ENCODE measurements around the gene DSN1. TPM values are rescaled to one million over a fixed set of nuclear protein-coding genes. Genes with fewer than 3 reads are reported as not detected.

DSN1 gene
- polyA plus RNA-seq, 1 donor (not counting 4 experiments of a cell fraction or from before 2014, with no cell fraction given) = 12.7 TPM

DNA sequence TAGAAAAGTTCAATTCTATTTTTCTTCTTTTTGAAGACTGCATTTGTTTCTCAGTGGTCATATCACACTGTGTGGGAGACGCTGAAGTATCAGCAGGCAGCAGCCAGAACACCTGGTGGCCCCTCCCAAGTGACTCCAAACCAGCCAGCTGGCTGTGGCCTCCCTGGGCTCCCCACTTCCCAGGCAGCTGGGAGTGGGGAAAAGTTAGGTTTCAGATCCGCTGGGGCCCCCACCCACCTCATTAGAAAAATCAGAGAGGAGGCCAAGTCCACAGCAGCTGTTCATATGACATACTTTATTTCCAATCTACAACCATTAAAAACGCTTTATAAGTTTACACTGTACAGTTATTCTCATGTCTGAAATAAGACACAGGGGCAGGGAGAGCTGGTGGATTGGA lies 3.6 kb upstream of the DSN1 start:
- dilution Hi-C loops (cut with MboI; ENCODE audit: extremely low pct_ligation_motif_present, low sequenced_read_pairs) = no loop called here
- no peak overlapping the region for H3K4me3 ChIP-seq (ENCODE audit: control insufficient read depth in 2 of 3, extremely low read depth in 1 of 3, insufficient read depth in 2 of 3, low read depth in 1 of 3, low read length in 3 of 3)
- no peak for FAIRE-seq
- H4K20me1 ChIP-seq (ENCODE audit: control insufficient read depth, extremely low read depth, insufficient read depth, low read length) = no peaks in the 10 kb centered on the region
- peaks cover 9% of the 10 kb centered on the region for H3K79me2 ChIP-seq (ENCODE audit: control insufficient read depth, insufficient read depth, low read length)
- TF ChIP-seq CTCF (optimal IDR thresholded peaks at IDR 0.05 in 1 of 3, IDR thresholded peaks at IDR 0.05 in 1 of 3, conservative IDR thresholded peaks at IDR 0.05 in 1 of 3; ENCODE audit: extremely low read depth in 1 of 3, insufficient read depth in 2 of 3, low read length in 3 of 3) (no peak), EZH2 (IDR thresholded peaks at IDR 0.05; ENCODE audit: low read length) (no peak)
- H3K27me3 ChIP-seq (ENCODE audit: control insufficient read depth, extremely low read depth, insufficient read depth, low read length) = no peaks in the 10 kb centered on the region
- H3K9ac ChIP-seq (ENCODE audit: control insufficient read depth, extremely low read depth, insufficient read depth, low read length) = no peak overlapping the region
- H3K27ac ChIP-seq (ENCODE audit: control insufficient read depth, insufficient read depth, low read length) = no peak overlapping the region
- DNase-seq (ENCODE audit: low read depth, low spot score) = no peak
- no peak overlapping the region for H2AFZ ChIP-seq (ENCODE audit: control insufficient read depth, low read length)
- no peaks in the 10 kb centered on the region for H3K9me1 ChIP-seq (ENCODE audit: control insufficient read depth, extremely low read depth, insufficient read depth, low read length)
- H3K36me3 ChIP-seq (ENCODE audit: control insufficient read depth in 2 of 2, extremely low read depth in 1 of 2, insufficient read depth in 2 of 2, low read length in 2 of 2) = peaks cover 0 to 3% of the 10 kb centered on the region in 2 experiments
- H3K4me1 ChIP-seq (ENCODE audit: control insufficient read depth, extremely low read depth, insufficient read depth, low read length) = peaks cover 8% of the 10 kb centered on the region
- no peak overlapping the region for H3K4me2 ChIP-seq (ENCODE audit: control insufficient read depth, extremely low read depth, insufficient read depth, low read depth, low read length)
- no peaks in the 10 kb centered on the region for H3K9me3 ChIP-seq (ENCODE audit: control insufficient read depth, low read depth, low read length)

DNA sequence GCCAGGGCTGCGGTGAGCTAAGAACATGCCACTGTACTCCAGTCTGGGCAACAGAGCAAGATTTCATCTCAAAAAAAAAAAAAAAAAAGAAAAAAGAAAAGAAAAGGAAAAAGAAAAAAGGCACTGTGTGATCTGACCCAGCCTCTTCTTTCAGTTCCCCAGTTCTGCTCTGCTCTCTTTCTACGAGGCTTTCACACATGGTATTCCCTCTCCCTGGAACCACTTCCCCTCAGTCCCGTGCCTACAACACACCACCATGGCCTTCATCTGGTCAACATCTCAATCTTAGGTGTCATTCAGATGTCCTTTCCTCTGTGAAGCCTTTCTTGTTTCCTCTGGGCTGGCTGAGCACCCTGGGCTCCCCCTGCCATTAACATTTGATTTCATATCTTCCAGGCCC lies 2.3 kb upstream of the DSN1 start:
- dilution Hi-C loops (cut with MboI; ENCODE audit: extremely low pct_ligation_motif_present, low sequenced_read_pairs) = no loop called here
- no peak for DNase-seq (ENCODE audit: low read depth, low spot score)
- no peaks in the 10 kb centered on the region for H3K9me1 ChIP-seq (ENCODE audit: control insufficient read depth, extremely low read depth, insufficient read depth, low read length)

More for the DNA sequence above, 2.3 kb upstream of the DSN1 start:
- Histone ChIP-seq H4K20me1 (ENCODE audit: control insufficient read depth, extremely low read depth, insufficient read depth, low read length) (no peaks in the 10 kb centered on the region), H3K4me2 (ENCODE audit: control insufficient read depth, extremely low read depth, insufficient read depth, low read depth, low read length) (no peak overlapping the region), H3K9me3 (ENCODE audit: control insufficient read depth, low read depth, low read length) (no peaks in the 10 kb centered on the region), H3K9ac (ENCODE audit: control insufficient read depth, extremely low read depth, insufficient read depth, low read length) (no peak overlapping the region), H3K27me3 (ENCODE audit: control insufficient read depth, extremely low read depth, insufficient read depth, low read length) (no peaks in the 10 kb centered on the region), H2AFZ (ENCODE audit: control insufficient read depth, low read length) (no peak overlapping the region), H3K4me3 (ENCODE audit: control insufficient read depth in 2 of 3, extremely low read depth in 1 of 3, insufficient read depth in 2 of 3, low read depth in 1 of 3, low read length in 3 of 3) (no peak overlapping the region), H3K36me3 (ENCODE audit: control insufficient read depth in 2 of 2, extremely low read depth in 1 of 2, insufficient read depth in 2 of 2, low read length in 2 of 2) (peaks cover 0 to 3% of the 10 kb centered on the region in 2 experiments), H3K27ac (ENCODE audit: control insufficient read depth, insufficient read depth, low read length) (no peak overlapping the region), H3K4me1 (ENCODE audit: control insufficient read depth, extremely low read depth, insufficient read depth, low read length) (peaks cover 8% of the 10 kb centered on the region), H3K79me2 (ENCODE audit: control insufficient read depth, insufficient read depth, low read length) (peaks cover 9% of the 10 kb centered on the region)
- no peak for FAIRE-seq
- no peak for TF ChIP-seq CTCF (optimal IDR thresholded peaks at IDR 0.05 in 1 of 3, IDR thresholded peaks at IDR 0.05 in 1 of 3, conservative IDR thresholded peaks at IDR 0.05 in 1 of 3; ENCODE audit: extremely low read depth in 1 of 3, insufficient read depth in 2 of 3, low read length in 3 of 3)
